A673 (cell line): Measurements from ENCODE around the gene QRFP. TPM values are rescaled to one million over a fixed set of nuclear protein-coding genes. Genes with fewer than 3 reads are reported as not detected.

Experiments
- Bru-seq: library from RNA; stranded (reverse); fragments of 400-500 nt; gene quantifications from one replicate; lab custom pipeline; 2021; lab: Mats Ljungman, UMichigan
- BruChase-seq, 2 experiments: library from RNA; stranded (reverse); fragments of 400-500 nt; gene quantifications; one replicate each; lab custom pipeline; 2021; lab: Mats Ljungman, UMichigan
- BruUV-seq: library from RNA; stranded (reverse); fragments of 400-500 nt; replicated peaks from 2 replicates; lab custom pipeline; 2021; lab: Mats Ljungman, UMichigan
- CTCF ChIA-PET: fragments of 300-600 bp; sonication (Branson Sonifier 250); formaldehyde crosslinking; loops from one replicate; lab custom pipeline; 2022; ENCODE audit warnings: antibody characterized with exemption; lab: Charles Lee
- POLR2A ChIA-PET: fragments of 300-600 bp; sonication (Branson Sonifier 250); formaldehyde crosslinking; loops from one replicate; lab custom pipeline; 2022; ENCODE audit warnings: antibody characterized with exemption; ENCODE audit not compliant: low non-redundant PET; lab: Charles Lee
- DNase-seq: peaks from one replicate; pipeline ENCODE4 v3.0.0-alpha.2; 2015; ENCODE audit warnings: low spot score
- H3K27ac ChIP-seq: fragments of 200-600 bp; sonication (generic); 2 replicates; pipeline ENCODE4 v1.5.1; 2016; ENCODE audit warnings: mixed run types, low read depth, mild to moderate bottlenecking, mixed read lengths, antibody characterized with exemption, low read length; ENCODE audit not compliant: poor library complexity, severe bottlenecking
- H3K27me3 ChIP-seq: fragments of 200-600 bp; sonication (generic); replicated peaks from 2 replicates; pipeline ENCODE4 v1.6.1; 2017; ENCODE audit warnings: mixed run types, low read depth, mild to moderate bottlenecking, mixed read lengths, antibody characterized with exemption, low read length; ENCODE audit not compliant: insufficient read depth, poor library complexity
- H3K36me3 ChIP-seq: fragments of 200-600 bp; sonication (generic); 2 replicates; pipeline ENCODE4 v1.6.1; 2016; ENCODE audit warnings: mixed run types, mild to moderate bottlenecking, mixed read lengths, antibody characterized with exemption, low read length; ENCODE audit not compliant: insufficient read depth, poor library complexity, severe bottlenecking
- H3K4me1 ChIP-seq: fragments of 200-600 bp; sonication (generic); 2 replicates; pipeline ENCODE4 v1.6.1; 2017; ENCODE audit warnings: mixed run types, mild to moderate bottlenecking, mixed read lengths, antibody characterized with exemption, low read length; ENCODE audit not compliant: insufficient read depth, poor library complexity, severe bottlenecking
- H3K4me3 ChIP-seq: fragments of 200-600 bp; sonication (generic); 2 replicates; pipeline ENCODE4 v1.5.1; 2016; ENCODE audit warnings: low read depth, mixed run types, mild to moderate bottlenecking, mixed read lengths, low read length; ENCODE audit not compliant: poor library complexity, severe bottlenecking
- H3K9me3 ChIP-seq: fragments of 200-600 bp; sonication (generic); 2 replicates; pipeline ENCODE4 v1.6.1; 2016; ENCODE audit warnings: mixed run types, low read depth, mild to moderate bottlenecking, mixed read lengths, antibody characterized with exemption, low read length; ENCODE audit not compliant: poor library complexity, severe bottlenecking
- EZH2 ChIP-seq: fragments of 200-600 bp; sonication (generic); IDR thresholded peaks from 2 replicates; pipeline ENCODE4 v1.6.1; 2017; ENCODE audit warnings: borderline replicate concordance, low read depth, mild to moderate bottlenecking, mixed read lengths, antibody characterized with exemption, low read length; ENCODE audit not compliant: poor library complexity, severe bottlenecking
- intact Hi-C: fragments of 100-400 bp; cut with micrococcal nuclease; formaldehyde crosslinking; loops from one replicate; pipeline ENCODE4 v1.10.0; 2022; ENCODE audit not compliant: unreplicated experiment
- long read RNA-seq: library from polyadenylated mRNA; stranded (forward); transcript quantifications from one replicate; pipeline ENCODE4 v2.0.0, GENCODE V29; 2022
- total RNA-seq: library from RNA; stranded (reverse); gene quantifications from 2 replicates; pipeline ENCODE4 v1.2.3, GENCODE V29; 2021
- TF ChIP-seq, protein P1 (sequence below): fragments of 300-800, 200-600 bp; sonication (generic); conservative IDR thresholded peaks from 2 replicates; pipeline ENCODE4 v1.5.1; 2017; ENCODE audit warnings: low read depth, mild to moderate bottlenecking, antibody characterized with exemption, low read length, moderate library complexity, mixed read lengths

QRFP gene, protein sequence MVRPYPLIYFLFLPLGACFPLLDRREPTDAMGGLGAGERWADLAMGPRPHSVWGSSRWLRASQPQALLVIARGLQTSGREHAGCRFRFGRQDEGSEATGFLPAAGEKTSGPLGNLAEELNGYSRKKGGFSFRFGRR
- not detected in 2 replicates for total RNA-seq
- Bru-seq, nascent RNA = not detected
- not detected for BruChase-seq, experiment 1, labeled RNA remaining after a 2-hour chase
- BruChase-seq, experiment 2, labeled RNA remaining after a 6-hour chase = not detected
- long read RNA-seq = 0 reads

DNA sequence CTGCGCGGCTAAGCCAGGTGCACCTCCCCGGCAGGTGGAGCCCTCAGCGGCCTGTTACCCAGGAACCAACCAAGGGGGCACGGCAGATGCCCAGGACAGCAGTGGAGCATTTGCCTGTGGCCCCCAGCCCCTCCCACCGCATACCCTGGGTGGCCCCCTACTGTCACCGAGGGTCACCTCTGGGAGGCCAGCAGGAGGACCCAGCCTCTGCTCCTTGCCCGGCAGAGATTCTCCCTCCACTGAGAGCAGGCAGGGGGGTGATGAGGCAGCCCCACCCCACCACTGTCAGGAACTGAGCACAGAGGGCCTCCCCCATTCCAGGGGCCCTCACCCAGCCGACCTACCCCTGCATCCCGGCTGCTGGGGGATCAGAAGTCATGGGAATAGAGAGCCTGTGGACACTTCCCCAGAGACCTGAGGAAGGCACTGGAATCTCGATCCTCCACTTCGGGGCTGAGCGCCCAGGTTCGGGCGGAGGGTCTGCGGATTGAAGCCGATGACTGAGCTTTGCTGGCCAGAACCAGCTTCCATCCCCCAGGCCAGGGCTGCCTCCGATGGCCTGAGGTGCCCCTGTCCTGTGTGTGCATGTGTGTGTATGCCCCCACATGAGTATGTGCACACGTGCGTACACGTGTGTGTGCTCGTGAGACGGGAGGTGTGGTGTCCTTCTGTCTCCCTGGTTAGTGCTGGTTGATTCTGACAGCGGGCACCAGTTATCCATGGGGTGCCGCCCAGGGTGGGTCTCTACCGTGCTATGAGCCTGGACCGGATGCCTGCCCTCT lies at the start of gene QRFP:
TSS of gene QRFP (minus strand) at position 580 of the 782 bp plus-strand sequence. CDS start 2,974 bp downstream, outside the sequence.
- Histone ChIP-seq H3K4me1 (no peaks in the 10 kb centered on the region), H3K4me3 (no peak within 1 kb of the TSS), H3K36me3 (peaks cover 3% of the 10 kb centered on the region), H3K27ac (no peak within 1 kb of the TSS), H3K9me3 (no peaks in the 10 kb centered on the region), H3K27me3 (no peaks in the 10 kb centered on the region)
- intact Hi-C loops = no loop called here
- no peak for DNase-seq
- no TSS peak for BruUV-seq
- POLR2A ChIA-PET = no interaction called here
- CTCF ChIA-PET = interaction anchor here (0.6 kb wide), 1 partner anchor 1079 kb away, joined by 8 read pairs; no protein-coding TSS in a partner anchor
- TF ChIP-seq, protein P1, sequence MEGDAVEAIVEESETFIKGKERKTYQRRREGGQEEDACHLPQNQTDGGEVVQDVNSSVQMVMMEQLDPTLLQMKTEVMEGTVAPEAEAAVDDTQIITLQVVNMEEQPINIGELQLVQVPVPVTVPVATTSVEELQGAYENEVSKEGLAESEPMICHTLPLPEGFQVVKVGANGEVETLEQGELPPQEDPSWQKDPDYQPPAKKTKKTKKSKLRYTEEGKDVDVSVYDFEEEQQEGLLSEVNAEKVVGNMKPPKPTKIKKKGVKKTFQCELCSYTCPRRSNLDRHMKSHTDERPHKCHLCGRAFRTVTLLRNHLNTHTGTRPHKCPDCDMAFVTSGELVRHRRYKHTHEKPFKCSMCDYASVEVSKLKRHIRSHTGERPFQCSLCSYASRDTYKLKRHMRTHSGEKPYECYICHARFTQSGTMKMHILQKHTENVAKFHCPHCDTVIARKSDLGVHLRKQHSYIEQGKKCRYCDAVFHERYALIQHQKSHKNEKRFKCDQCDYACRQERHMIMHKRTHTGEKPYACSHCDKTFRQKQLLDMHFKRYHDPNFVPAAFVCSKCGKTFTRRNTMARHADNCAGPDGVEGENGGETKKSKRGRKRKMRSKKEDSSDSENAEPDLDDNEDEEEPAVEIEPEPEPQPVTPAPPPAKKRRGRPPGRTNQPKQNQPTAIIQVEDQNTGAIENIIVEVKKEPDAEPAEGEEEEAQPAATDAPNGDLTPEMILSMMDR = no peak
- TF ChIP-seq EZH2 = no peak

DNA sequence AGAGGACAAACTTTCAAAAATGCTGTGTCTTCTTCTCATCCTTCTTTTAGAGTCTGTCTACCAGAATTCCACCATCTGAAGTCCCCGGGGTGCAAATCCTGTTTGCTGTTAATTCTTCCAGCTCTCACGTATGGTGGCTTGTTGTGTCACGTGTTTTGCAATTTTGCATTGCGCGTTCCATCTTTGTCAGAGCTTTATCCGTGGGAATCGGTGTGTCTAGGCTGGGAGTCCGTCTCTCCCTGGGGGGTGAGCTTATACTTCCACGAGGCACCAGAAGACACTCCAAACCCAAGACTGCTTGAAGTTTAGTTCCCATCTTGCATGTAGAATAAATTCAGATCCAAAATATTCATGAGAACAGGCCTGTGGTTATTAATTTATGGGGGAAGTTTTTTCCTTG lies 48.6 kb upstream of the QRFP start:
- intact Hi-C loops = loop anchor here (10.0 kb wide), 1 partner anchor 100 kb away; no protein-coding TSS in a partner anchor
- DNase-seq = no peak
- no peak for TF ChIP-seq EZH2
- TF ChIP-seq, protein P1 = no peak
- Histone ChIP-seq H3K4me3 (no peak overlapping the region), H3K36me3 (no peaks in the 10 kb centered on the region), H3K27ac (no peak overlapping the region), H3K27me3 (peaks cover 16% of the 10 kb centered on the region), H3K4me1 (no peaks in the 10 kb centered on the region), H3K9me3 (no peaks in the 10 kb centered on the region)
- ChIA-PET CTCF (interaction anchor here (0.6 kb wide), 1 partner anchor 237 kb away, joined by 3 read pairs; no protein-coding TSS in a partner anchor), POLR2A (no interaction called here)
- no TSS peak for BruUV-seq

DNA sequence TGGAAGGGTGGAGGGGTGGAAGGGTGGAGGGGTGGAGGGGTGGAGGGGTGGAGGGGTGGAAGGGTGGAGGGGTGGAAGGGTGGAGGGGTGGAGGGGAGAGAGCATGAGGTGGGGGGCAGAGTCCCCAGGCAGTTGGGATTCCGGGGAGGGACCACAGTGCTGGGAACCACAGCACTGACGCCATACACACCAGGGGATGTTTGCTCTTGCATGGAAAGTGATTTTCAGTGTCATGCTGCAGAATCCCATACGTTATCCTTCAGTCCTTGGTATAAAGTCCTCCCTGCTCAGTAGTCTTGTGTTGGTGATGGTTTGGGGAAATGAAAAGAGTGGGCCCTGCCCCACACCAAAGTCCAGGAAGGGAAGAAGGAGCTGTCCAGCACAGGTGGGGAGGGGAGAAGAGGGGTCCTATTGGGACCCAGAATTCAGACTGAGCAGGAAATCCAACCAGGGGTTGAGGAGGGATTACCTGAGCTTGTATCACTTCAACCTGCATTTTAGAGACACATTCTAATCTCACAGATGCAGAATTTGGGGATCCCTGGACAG lies 48.0 kb upstream of the QRFP start:
- DNase-seq = no peak
- BruUV-seq = no TSS peak
- H3K4me3 ChIP-seq = no peak overlapping the region
- no peaks in the 10 kb centered on the region for H3K9me3 ChIP-seq
- no peaks in the 10 kb centered on the region for H3K36me3 ChIP-seq
- CTCF ChIA-PET = interaction anchor here (0.6 to 1.2 kb wide), 2 partner anchors 102 to 237 kb away, joined by 3 to 7 read pairs; no protein-coding TSS in a partner anchor
- H3K4me1 ChIP-seq = no peaks in the 10 kb centered on the region
- TF ChIP-seq, protein P1 = no peak
- TF ChIP-seq EZH2 = no peak
- POLR2A ChIA-PET = no interaction called here
- peaks cover 22% of the 10 kb centered on the region for H3K27me3 ChIP-seq
- no peak overlapping the region for H3K27ac ChIP-seq
- intact Hi-C loops = loop anchor here (5.0 to 10.0 kb wide), 2 partner anchors 100 to 172 kb away; no protein-coding TSS in a partner anchor
